Liver (tissue), 9 donors: Measurements from ENCODE around the gene GPR12. TPM values are rescaled to one million over a fixed set of nuclear protein-coding genes. Genes with fewer than 3 reads are reported as not detected.

ENCODE experiments used
- DNase-seq: peaks from one replicate; pipeline ENCODE4 v3.0.0-alpha.2; 2017; ENCODE audit warnings: low spot score
- H3K27ac ChIP-seq, 2 donors: one replicate each; pipeline ENCODE4 v1.7.0; 2013; ENCODE audit warnings: inconsistent platforms in 2 of 2, low read length in 2 of 2, control low read depth in 1 of 2, low read depth in 1 of 2, mild to moderate bottlenecking in 1 of 2
- H3K27me3 ChIP-seq, 4 donors: one replicate each; pipeline versions ENCODE4 v1.6.1 to v1.7.0; 2013; ENCODE audit warnings: low read length in 3 of 4, inconsistent platforms in 1 of 4, mild to moderate bottlenecking in 1 of 4, moderate library complexity in 1 of 4; ENCODE audit not compliant: control insufficient read depth in 4 of 4, insufficient read depth in 4 of 4
- H3K36me3 ChIP-seq, 4 donors: one replicate each; pipeline versions ENCODE4 v1.6.1 to v1.7.0; 2013; ENCODE audit warnings: low read length in 3 of 4, mild to moderate bottlenecking in 3 of 4, low read depth in 1 of 4, moderate library complexity in 1 of 4; ENCODE audit not compliant: control insufficient read depth in 4 of 4, insufficient read depth in 3 of 4
- H3K4me1 ChIP-seq, 4 donors: one replicate each; pipeline versions ENCODE4 v1.6.1 to v1.7.0; 2013; ENCODE audit warnings: low read length in 3 of 4, mild to moderate bottlenecking in 3 of 4, moderate library complexity in 1 of 4; ENCODE audit not compliant: control insufficient read depth in 4 of 4, insufficient read depth in 4 of 4
- H3K4me3 ChIP-seq, 3 donors: one replicate each; pipeline versions ENCODE4 v1.6.1 to v1.7.0; 2013; ENCODE audit warnings: low read length in 3 of 3, control low read depth in 1 of 3, low read depth in 1 of 3, mild to moderate bottlenecking in 1 of 3
- H3K9ac ChIP-seq, 2 donors: one replicate each; pipeline ENCODE4 v1.7.0; 2013; ENCODE audit warnings: low read length in 2 of 2, mild to moderate bottlenecking in 2 of 2, moderate library complexity in 2 of 2, control low read depth in 1 of 2, low read depth in 1 of 2
- H3K9me3 ChIP-seq, 4 donors: one replicate each; pipeline versions ENCODE4 v1.6.1 to v1.7.0; 2013; ENCODE audit warnings: low read length in 3 of 4; ENCODE audit not compliant: control insufficient read depth in 4 of 4
- ATF3 ChIP-seq: IDR thresholded peaks from 2 replicates; pipeline ENCODE4 v1.6.1; 2016; ENCODE audit warnings: antibody characterized with exemption
- CTCF ChIP-seq: fragments of 150-350 bp; IDR thresholded peaks from 2 replicates; pipeline ENCODE4 v1.5.1; 2017; ENCODE audit warnings: improper control_type of control experiment, low read depth, low read length; ENCODE audit not compliant: missing input control
- EGR1 ChIP-seq, 2 donors: IDR thresholded peaks; 2 replicates each; pipeline ENCODE4 v1.6.1; 2016 to 2018; ENCODE audit warnings: antibody characterized with exemption in 2 of 2, low read depth in 2 of 2
- FOXA1 ChIP-seq: IDR thresholded peaks from 2 replicates; pipeline ENCODE4 v1.6.1; 2016; ENCODE audit warnings: antibody characterized with exemption
- FOXA2 ChIP-seq: IDR thresholded peaks from 2 replicates; pipeline ENCODE4 v1.6.1; 2016; ENCODE audit warnings: antibody characterized with exemption
- GABPA ChIP-seq, 2 donors: IDR thresholded peaks in 1 of 2; conservative IDR thresholded peaks in 1 of 2; 2 replicates each; pipeline ENCODE4 v1.6.1; 2016; ENCODE audit warnings: antibody characterized with exemption in 2 of 2, mild to moderate bottlenecking in 1 of 2, moderate library complexity in 1 of 2
- HNF4G ChIP-seq: IDR thresholded peaks from 2 replicates; pipeline ENCODE4 v1.6.1; 2016; ENCODE audit warnings: antibody characterized with exemption
- MAX ChIP-seq: IDR thresholded peaks from 2 replicates; pipeline ENCODE4 v1.6.1; 2016; ENCODE audit warnings: antibody characterized with exemption
- RAD21 ChIP-seq, 2 donors: IDR thresholded peaks; 2 replicates each; pipeline ENCODE4 v1.6.1; 2016; ENCODE audit warnings: antibody characterized with exemption in 2 of 2, mild to moderate bottlenecking in 2 of 2
- RXRA ChIP-seq, 2 donors: IDR thresholded peaks; 2 replicates each; pipeline ENCODE4 v1.6.1; 2017 to 2018; ENCODE audit warnings: antibody characterized with exemption in 2 of 2, mild to moderate bottlenecking in 1 of 2
- SP1 ChIP-seq: IDR thresholded peaks from 2 replicates; pipeline ENCODE4 v1.6.1; 2018; ENCODE audit warnings: antibody characterized with exemption, mild to moderate bottlenecking
- TAF1 ChIP-seq: conservative IDR thresholded peaks from 2 replicates; pipeline ENCODE4 v1.6.1; 2016; ENCODE audit warnings: antibody characterized with exemption, mild to moderate bottlenecking
- YY1 ChIP-seq: IDR thresholded peaks from 2 replicates; pipeline ENCODE4 v1.6.1; 2016; ENCODE audit warnings: antibody characterized with exemption, mild to moderate bottlenecking
- ZBTB33 ChIP-seq: IDR thresholded peaks from 2 replicates; pipeline ENCODE4 v1.6.1; 2016; ENCODE audit warnings: antibody characterized with exemption
- WGBS: extraction: QIAGEN DNeasy Blood & Tissue Kit; methylation state at CpG from one replicate; pipeline ENCODE4 v1.1.7; 2013; 5-methylcytosine and 5-hydroxymethylcytosine counted together
- polyA plus RNA-seq, 2 donors: library from polyadenylated mRNA; stranded (reverse) in 1 of 2; unstranded in 1 of 2; fragments of 200-250 nt in 1 of 2; fragments of >200 nt in 1 of 2; fragmentation: Nextera tagmentation in 1 of 2; extraction: Ambion mirVana in 1 of 2; gene quantifications; one replicate each; pipeline versions ENCODE4 v1.2.1 to v1.2.3, GENCODE V29; 2013 to 2015
- total RNA-seq, 2 donors: library from RNA; depleted of rRNA; stranded (reverse); fragments of >200 nt; gene quantifications; one replicate each; pipeline ENCODE4 v1.2.3, GENCODE V29; 2014
- donor health status: healthy.
- donor health status: healthy.
- donor health status: healthy.
- donor health status: healthy.
- donor health status: healthy.

The GPR12 gene
- total and polyA plus RNA-seq, 4 donors: not detected

- H3K36me3 ChIP-seq: no peaks in the 10 kb centered on the region
- no peaks in the 10 kb centered on the region for H3K4me1 ChIP-seq
- no peak for DNase-seq
- no peak overlapping the region for H3K9ac ChIP-seq
- TF ChIP-seq FOXA2: no peak
- TF ChIP-seq TAF1: no peak
- TF ChIP-seq MAX: no peak
- TF ChIP-seq YY1: no peak
- WGBS: 74% methylated on average over 2 of the region's 2 CpGs
- no peak overlapping the region for H3K4me3 ChIP-seq
- peaks cover 0 to 10% (median 2%) of the 10 kb centered on the region in 4 donors for H3K27me3 ChIP-seq
- peaks cover 0 to 3% (median 0%) of the 10 kb centered on the region in 4 donors for H3K9me3 ChIP-seq
- no peak overlapping the region for H3K27ac ChIP-seq
Observed at GRCh38 chr13:26786651-26787295, 26.2 kb upstream of the GPR12 start.

- Histone ChIP-seq H3K36me3 (no peaks in the 10 kb centered on the region), H3K4me3 (no peak overlapping the region), H3K9me3 (peaks cover 0 to 3% (median 0%) of the 10 kb centered on the region in 4 donors), H3K27me3 (peaks cover 0 to 10% (median 2%) of the 10 kb centered on the region in 4 donors), H3K27ac (no peak overlapping the region), H3K9ac (no peak overlapping the region), H3K4me1 (no peaks in the 10 kb centered on the region)
- no peak for DNase-seq
- no peak for TF ChIP-seq EGR1 (IDR thresholded peaks at IDR 0.05; ENCODE audit: low read depth in 2 of 2)
- no peak for TF ChIP-seq RAD21 (IDR thresholded peaks at IDR 0.05)
- TF ChIP-seq FOXA2: no peak
- no peak for TF ChIP-seq ATF3
- no peak for TF ChIP-seq MAX
- TF ChIP-seq SP1: no peak
- no peak for TF ChIP-seq HNF4G
- no peak for TF ChIP-seq GABPA (IDR thresholded peaks at IDR 0.05 in 1 of 2, conservative IDR thresholded peaks at IDR 0.05 in 1 of 2)
- no peak for TF ChIP-seq FOXA1
- no peak for TF ChIP-seq TAF1
- 27% methylated on average over 17 of the region's 17 CpGs for WGBS
Observed at GRCh38 chr13:26785838-26786630, 25.4 kb upstream of the GPR12 start.

GRCh38 chr13:26784704-26785639, 24.4 kb upstream of the GPR12 start:
- H3K9ac ChIP-seq: no peak overlapping the region
- H3K27ac ChIP-seq: no peak overlapping the region
- no peak for DNase-seq
- peaks cover 0 to 3% (median 0%) of the 10 kb centered on the region in 4 donors for H3K9me3 ChIP-seq
- H3K36me3 ChIP-seq: no peaks in the 10 kb centered on the region
- H3K4me1 ChIP-seq: no peaks in the 10 kb centered on the region
- peaks cover 0 to 10% (median 2%) of the 10 kb centered on the region in 4 donors for H3K27me3 ChIP-seq
- no peak overlapping the region for H3K4me3 ChIP-seq
- 30% methylated on average over 18 of the region's 18 CpGs for WGBS
- TF ChIP-seq FOXA1 (no peak), ZBTB33 (no peak), RXRA (IDR thresholded peaks at IDR 0.05) (no peak), MAX (no peak), CTCF (no peak), GABPA (IDR thresholded peaks at IDR 0.05 in 1 of 2, conservative IDR thresholded peaks at IDR 0.05 in 1 of 2) (no peak), RAD21 (IDR thresholded peaks at IDR 0.05) (no peak), YY1 (no peak)
